GM21360 (cell line): Measurements from ENCODE around the gene SSTR4.

Source experiments
- ATAC-seq: cut with Tn5 transposase; IDR thresholded peaks from one replicate; pipeline ENCODE4 v1.9.1; 2021; ENCODE audit warnings: mild to moderate bottlenecking, moderate library complexity; ENCODE audit not compliant: unreplicated experiment

The SSTR4 gene

DNA sequence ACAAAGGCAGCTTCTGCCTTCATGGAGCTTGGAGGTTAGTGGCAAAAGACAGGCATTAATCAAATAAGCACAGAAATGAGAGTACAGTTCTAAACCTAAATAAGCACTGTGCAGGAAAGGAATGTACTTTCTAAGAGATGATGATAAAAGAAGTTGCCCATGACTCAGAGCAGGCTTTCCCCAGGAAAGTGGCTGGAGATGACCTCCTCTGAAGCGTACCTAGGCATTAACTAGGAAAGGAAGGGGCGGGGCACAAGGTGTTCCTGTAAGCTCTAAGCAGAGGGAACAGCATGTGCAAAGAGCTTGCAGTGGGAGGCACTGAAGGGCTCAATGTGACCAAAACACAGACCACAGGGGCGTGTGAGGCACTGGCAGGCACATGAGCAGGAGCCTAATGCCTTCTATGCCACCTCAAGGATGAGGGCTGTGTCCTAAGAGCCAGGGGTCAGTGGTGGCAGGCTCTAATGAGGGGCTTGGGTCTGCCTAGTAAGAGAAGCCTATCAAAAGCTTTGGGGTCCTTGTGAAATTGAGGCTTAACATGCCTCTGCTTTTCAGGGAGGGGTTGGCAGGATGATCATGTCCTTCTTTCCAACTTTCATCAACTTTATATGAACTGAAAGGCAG, 4.9 kb downstream of the SSTR4 start:
- no peak for ATAC-seq

DNA sequence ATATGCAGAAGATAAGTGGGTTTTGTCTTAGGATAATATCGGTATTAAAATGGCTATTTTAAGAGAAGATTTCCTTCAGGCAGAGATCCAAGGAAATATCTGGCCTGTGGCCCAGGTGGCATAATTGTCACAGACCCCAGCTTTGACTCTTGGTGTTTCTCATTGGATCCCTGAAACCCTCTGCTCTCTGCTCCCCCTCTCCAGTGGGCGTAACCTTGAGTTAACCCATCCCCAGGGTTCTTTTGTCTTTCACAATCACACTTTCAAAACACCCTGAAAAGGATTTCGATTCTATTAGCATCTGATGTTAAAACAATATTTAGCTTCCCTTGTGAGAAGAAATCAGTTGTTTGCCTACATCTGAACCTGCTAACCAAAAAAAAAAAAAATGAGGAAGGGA, 7.2 kb downstream of the SSTR4 start:
- ATAC-seq, result no peak

DNA sequence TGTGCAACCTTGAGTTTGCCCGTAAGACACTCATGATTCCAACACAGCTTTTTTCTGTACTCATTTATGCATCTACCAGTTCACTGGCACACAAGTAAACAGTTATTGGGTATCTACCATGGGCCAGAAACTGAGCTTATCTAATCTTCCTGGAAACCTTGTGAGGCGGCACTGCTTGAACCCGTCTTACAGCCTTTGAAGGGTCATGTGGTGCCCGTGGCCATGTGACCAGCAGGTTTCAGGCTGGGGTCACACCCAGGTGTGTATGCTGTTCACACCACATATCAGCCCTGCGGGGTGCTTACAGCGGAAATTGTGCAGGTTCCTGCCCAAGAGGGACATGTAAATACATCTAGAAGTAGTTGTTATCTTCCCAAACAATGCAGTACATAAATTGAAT, 8.3 kb downstream of the SSTR4 start:
- no peak for ATAC-seq

DNA sequence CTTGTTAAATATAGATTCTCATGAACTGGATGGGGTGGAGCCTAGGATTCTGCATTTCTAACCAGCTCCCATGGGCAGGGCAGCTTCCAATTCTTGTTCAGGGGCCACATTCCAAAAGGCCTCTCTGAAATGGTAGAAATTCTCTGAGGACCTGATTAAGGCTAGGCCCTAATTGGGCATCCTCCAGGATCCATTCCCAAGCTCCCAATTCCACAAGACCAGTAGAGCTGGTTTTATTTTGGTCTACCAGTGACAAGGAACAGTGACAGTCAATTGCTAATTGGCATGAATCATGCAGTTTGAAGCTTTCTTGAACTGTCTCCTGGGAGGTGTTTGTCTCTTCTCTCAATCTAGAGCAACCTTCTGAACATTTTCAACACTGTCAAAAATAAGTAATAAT, 11.3 kb downstream of the SSTR4 start:
- no peak for ATAC-seq

DNA sequence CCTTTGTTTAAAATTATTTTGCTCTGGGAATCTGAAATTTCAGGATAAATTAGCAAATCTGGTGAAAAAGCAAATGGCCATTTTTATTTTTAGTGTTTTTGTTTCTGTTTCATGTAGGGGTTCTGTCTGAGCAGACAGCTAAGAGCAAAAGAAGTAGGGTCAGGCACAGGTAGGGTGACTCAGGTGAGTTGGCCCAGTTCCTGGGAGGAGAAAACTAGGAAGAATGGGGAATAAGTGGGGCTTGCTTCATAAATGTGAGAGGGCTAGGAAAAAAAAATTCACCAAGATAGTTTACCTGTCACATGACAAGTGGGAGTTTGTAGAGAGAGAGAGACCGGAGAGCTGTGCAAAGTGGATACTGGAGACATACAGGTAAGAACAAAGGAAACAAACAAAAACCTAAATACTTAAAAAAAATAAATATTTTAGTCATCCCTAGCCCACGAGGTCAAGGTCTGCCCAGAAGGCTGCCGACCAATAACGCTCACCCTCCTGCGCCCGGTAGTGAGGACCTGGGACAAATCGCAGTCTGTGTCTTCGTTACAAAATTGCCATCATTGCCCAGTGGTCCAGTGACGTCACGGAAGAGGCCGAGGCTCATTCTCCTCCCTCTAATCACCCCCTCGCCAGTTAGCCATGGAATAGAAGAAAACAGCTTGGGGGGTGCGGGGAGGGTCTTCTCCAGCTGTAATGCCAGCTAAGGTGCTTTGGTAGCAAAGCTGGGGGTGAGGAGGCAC, 12.1 kb downstream of the SSTR4 start:
- no peak for ATAC-seq

DNA sequence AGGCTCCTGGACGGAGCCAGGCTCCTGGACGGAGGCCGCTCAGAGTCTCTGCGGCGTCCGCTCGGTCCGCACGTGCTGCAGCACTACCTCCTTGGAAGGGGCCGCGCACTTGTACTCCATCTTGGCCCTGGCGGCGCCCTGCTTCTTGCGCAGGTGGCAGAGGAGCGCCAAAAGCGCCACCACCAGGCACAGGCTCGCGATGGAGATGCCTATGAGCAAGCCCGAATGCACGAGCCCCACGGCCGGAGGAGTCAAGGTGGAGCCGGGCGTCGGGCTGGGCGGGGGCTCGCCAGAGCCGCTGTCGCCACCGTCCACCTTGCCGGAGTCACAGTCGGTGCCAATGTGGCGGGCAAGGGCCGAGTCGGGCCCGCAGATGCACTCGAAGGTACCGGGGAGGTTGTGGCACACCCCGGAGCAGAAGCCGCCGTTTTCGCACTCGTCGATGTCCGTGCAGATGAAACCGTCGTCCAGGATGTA, 12.7 kb downstream of the SSTR4 start:
- no peak for ATAC-seq

DNA sequence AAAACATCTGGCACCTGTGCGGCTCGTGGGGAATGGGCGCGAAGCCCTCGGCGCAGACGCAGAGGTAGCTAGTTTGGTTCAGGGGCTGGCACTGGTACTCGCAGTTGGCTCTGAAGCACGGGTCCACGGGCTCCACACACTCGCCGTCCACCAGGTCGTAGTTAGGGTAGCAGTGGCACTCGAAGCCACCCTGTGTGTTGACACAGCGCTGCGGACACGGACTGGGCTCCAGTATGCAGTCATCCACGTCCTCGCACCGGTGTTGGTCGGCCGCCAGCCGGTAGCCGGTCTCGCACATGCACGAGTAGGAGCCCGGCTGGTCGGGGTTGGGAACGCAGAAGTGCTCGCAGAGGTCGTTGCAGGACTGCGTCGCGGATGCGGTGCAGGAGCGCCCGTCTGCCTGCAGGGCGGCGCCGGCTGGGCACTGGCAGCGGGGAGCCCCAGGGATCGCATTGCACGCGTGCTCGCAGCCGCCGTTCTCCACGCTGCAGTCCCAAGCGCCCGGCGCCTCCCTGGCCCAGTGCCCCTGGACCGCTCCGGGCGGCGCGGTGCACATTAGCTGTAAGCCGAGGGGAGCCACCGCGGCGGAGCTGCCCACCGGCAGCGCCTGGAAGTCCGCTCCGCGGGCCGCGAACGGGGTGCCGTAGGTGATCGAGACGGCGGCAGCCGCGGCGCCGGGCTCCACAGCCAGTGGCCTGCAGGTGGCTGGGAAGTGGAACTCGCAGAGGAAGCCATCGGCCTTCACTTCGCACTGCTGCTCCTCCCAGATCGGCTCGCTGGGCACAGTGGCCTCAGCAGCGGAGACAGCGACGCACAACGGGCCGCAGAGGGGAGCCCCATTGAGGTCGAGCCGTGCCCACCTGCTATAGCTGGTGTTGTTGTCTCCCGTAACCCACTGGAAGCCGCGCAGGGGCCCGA, 13.4 kb downstream of the SSTR4 start:
- ATAC-seq, result no peak

DNA sequence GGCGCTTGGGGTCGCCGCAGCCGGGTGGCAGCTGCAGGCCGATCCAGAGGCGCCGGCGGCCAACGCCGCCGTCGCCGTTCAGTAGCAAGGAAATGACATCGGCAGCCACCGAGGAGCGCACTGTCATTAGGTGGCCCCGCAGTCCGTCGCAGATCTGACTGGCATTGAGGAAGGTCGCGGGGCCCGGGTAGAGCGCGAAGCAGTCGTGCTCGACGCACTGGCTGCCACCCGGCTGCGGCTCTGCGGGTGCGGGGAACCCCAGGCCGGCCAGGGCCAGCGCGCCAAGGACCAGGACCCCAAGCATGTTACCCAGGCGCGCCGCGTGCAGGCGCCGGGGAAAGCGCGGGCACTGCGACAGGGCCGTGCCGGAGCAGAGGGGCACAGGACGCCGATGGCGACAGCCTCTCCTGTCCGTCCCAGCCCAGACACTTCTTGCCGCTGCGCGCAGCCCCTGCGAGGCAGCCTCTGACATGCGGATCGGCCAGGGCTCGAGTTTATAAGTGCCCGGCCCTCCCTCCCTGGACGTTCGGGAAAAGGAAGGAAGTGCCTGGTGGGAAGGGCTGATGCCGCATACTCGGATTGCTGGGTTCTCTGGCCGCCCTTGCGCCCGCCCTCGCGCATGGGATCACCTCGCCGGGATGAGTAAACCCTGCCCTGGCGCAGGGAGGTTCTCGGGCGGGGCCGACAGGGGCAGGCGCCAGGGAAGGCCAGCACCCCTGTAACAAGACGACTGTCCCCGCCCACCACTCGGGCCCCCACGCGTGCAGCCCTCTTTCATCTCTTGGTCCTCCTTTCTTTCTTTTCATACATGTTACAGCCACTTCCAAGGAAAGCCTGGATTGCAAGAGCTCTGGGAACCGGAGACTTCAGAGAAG, 14.3 kb downstream of the SSTR4 start, which contains the start of gene THBD:
TSS of gene THBD (minus strand) at position 472 of the 875 bp plus-strand sequence. CDS start at position 304, 168 bp downstream.
- ATAC-seq, result no peak

DNA sequence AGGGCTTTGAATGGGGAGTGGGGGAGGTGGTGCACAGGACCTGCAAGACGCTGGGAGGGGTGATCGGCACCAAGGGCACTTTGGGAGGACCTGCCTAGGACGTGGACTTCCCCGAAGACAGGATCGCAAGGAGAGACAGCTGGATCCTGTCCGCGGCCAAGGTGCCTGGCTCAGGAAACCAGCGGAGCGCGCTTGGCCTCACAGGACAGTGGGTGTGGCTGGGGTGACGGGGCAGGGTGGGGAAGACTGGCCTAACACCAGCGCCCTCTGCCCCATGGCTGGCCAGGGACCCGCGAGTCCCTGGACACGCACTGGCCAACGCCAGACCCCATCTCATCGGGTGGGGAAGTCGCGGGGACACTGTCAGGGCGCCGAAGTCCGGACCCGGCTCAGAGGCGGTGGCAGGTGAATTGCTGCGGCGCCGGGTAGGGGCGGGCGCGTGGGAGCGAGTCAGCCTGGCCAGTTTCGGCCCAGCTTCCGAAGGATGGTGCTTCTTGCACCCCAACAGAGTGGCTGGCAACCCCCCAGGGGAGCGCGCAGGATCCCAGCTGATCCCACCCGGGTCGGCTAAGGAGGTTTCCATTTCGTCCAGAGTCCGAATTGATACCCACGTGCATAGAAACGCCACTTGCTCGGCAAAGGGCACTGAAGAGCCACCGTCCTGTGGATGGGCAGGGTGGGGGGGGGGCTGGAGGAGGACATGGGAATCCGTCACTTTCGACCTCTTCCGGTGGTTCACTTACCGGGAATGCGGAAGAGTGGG, 15.1 kb downstream of the SSTR4 start:
- no peak for ATAC-seq

DNA sequence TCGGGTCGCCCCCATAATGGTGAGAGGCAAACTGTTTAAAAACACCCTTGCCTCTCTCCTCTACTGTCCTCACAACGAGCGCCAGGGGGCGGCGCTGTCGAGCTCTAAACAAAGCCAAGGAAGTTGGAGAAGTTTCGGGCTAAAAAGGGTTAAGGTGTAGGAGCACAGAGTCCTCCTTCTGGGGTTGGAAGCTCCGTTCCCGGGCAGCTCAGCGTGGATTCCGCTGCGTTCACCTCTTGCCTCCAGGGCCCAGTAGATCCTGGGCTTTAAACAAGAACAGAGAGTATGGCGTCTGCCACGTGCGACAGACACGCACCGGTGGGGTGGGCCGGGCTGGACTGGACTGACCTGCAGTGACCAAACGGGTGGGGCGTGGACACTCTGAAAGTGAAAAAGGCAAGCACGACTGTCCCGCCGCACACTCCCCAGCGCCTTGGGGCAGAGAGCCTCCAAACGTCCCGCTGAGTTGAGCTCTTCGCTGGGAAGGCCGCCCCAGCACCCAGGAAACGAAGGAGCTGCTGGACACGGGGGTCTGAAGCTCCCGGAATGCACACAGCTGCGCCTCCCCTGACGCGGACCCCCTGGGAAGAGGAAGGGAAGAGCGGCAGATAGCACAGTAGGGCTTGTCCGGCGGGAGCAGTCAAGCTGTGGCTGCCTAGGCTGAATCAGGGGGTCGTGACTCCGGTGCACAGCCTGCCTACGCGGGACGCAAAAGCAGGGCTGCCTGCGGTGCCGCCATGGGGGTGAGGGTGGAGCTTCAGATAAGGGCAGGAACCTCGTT, 15.9 kb downstream of the SSTR4 start:
- ATAC-seq, result no peak

DNA sequence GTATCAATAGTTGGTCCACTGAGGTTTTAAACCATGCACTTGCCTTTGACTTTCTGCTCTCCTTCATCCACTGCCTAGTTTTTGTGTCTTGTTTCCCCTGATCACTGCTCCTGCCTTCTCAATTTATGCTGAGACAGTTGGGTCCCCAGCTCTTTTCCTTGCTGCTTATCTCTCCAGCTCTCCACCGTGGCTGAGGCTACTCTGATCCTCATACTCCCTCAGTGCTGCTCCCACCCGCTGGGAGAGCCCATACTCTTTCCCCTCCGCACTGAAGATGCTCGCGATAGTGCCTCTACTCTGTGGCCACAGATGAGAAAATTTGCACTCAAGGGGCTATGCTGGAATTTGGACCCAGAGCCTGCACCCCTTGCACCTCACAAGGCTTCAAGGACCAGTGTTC, 17.8 kb downstream of the SSTR4 start:
- no peak for ATAC-seq

DNA sequence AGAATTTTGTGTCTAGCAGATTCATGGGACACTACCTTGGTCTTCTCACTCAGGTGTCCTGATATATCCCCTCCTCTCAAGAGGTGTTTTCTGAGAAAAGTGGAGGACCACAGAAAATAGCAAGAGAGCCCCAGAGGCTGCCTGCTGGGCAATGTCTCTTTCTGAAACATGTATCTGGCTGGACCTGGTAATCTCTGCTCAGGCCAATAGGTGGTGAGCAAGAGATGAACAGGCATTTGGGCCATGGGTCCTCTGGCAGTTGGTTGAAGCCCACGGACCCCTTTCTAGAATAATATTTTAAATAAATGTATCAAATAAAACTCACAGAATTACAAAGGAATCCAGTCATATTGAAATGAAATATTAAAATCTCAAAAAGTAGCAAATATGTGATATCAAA, 23.1 kb downstream of the SSTR4 start:
- ATAC-seq, result no peak

DNA sequence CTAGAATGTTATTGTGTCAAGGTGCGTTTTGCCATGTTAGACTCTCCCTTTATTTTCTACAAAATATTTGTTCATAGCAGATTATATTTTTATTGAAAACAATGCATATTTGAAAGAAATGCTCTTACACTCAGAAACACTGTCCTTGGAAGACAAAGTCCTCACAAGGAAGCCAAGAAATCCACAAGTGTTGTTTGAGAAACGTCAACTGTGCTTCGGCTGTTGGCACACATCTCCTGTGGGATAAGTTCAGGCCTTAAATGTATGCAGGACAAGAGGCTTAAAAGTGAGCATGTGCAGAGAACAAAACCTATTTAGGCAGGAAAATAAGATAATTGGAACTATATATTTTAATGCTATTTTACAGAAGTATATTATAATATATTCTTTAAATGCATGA, 23.9 kb downstream of the SSTR4 start:
- no peak for ATAC-seq

DNA sequence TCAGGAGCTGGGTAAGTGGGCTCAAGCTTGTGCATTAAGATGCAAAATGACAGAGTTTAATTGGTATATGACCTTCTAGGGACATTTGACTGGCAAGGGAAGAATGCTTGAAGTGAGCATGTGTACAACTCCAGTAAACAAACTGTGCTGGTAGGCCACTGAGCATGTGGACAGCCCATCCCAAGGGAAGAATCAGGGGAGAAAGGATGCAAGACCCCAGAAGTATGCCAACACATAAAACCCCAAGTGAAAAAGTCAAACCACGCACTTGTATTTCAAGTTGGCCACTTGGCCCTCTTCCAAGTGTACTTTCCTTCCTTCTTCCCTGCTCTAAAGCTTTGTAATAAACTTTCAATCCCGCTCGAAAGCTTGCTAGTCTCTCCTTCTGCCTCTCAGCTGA, 24.7 kb downstream of the SSTR4 start:
- ATAC-seq, result no peak

DNA sequence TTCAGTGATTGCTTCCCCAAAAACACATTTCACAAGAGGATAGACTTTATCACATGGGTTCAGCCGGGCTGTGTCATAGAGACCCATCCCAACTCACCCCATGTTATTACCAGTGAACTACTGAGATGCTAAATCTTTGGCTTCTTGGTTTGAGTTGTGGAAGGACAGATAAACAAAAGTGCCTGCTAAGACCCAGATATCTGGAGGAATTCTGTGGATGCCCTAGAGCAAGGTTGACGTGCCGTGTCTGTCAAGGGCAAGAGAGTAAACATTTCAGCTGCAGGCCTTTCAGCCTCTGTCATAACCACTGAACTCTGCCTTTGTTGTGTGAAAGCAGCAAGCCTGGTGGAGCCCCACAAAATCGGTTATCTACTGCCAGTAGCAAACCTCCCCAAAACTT, 25.5 kb downstream of the SSTR4 start:
- ATAC-seq, result no peak

DNA sequence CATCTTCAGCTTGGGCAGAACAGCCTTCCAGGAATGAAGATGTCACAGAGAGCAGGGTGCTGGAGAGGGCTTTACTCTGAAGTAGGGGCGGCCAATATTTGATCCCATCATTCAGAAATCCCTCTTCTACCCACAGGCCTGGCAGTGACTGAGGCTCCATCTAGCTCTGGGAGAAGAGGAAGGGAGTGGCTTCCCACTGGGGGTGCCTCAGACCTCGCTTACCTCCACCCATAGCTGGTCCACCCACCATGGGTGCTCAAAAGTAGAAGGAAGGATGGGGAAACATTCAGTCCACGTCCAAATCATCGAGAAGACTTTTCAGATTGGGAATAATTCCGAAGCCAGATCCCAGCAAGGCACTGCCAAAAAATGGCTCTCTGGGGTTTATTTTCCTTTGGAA, 26.1 kb downstream of the SSTR4 start:
- ATAC-seq, result no peak

DNA sequence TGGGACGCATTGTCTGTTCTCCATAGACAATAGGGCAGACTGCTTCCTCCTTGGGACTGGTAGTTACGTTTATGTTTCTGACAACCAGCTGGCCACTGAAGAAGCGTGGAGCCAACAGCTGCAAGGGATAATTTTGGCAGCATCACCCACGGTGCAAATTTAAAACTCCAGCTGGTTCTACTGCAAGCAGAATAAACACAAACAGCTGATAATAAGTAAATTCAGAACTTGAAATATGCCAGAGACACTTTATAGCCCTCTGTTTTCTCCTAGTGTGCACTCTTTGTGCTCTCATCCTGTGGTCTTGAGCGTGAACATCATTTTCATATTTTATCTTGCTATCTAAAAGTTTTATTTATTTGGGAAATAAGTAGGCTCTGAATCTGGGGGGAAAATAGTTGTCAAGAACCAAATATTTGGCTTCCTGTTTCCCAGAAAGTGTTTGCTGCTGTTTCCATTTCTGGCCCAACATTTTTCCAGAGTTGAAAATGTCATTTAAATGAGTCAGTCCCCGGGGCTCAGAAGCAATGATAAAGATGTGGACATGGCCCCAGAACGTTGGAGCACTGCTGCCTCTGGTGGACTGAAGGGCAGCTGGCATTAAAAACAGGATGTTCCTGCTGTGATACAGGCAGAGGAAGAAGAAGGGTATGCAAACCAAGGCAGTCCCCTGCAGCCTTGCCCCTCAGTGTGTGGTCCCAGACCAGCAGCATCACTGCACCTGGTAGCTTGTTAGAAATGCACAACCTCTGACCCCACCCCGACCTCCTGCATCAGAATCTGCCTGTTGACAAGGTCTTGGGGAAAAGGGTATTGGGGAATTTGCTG, 26.8 kb downstream of the SSTR4 start:
- no peak for ATAC-seq

DNA sequence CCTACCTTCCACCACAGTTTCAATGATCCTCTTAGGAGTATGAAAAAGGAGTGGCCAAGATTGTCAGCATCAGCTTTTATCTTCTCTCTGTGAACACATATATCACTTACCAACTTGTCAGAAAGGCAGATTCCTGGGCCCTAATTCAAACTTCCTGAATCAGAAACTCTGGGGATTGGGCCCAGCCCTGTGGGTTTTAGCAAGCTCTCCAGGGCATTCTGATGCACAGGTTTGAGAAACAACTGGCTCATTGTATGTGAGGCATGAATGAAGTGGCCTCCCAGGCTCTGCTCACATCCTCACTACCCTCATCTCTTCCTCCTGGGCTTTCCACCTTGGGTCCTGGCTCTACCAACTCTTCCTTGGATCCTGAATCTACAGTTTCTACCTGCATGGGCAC, 27.5 kb downstream of the SSTR4 start:
- no peak for ATAC-seq
